A549 (cell line): ENCODE results near the gene CBFB.

Source experiments
- JUNB ChIP-seq: fragments of >200 bp; sonication (Bioruptor Twin); formaldehyde crosslinking; IDR thresholded peaks from 2 replicates; pipeline ENCODE4 v1.6.1; 2016
- KDM1A ChIP-seq: fragments of 200-600 bp; sonication (generic); IDR thresholded peaks from 2 replicates; pipeline ENCODE4 v1.6.1; 2016; ENCODE audit warnings: low read depth, mild to moderate bottlenecking
- RFX5 ChIP-seq: fragments of 450-650 bp; IDR thresholded peaks from 2 replicates; pipeline ENCODE4 v1.7.1; 2014; ENCODE audit warnings: antibody characterized with exemption, mild to moderate bottlenecking, moderate library complexity

DNA sequence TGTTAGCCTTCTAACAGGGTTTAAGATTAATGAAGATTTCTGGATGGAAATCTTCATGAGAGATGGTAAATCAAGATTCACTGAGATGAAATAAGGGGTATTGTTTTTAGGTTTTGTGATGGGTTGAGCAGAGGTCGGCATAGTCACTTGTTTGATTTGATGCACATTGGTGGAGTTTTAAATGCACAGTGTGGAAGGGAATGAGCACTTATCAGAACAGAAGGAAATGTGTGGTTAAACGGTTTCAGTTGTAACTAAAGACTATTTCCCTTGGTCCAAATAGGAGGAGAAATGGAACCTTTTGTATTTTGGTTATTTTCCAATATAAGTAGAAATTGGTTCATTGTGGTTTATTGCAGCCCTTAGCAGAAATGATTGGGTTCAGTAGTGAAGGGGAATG, 34.1 kb downstream of the CBFB start:
- TF ChIP-seq KDM1A (no peak), RFX5 (no peak), JUNB (no peak)
